ENCODE measurements around the gene CDC6.
A peak's percentile ranks its signal among the peaks of the same experiment; 100 is the strongest.

DNA sequence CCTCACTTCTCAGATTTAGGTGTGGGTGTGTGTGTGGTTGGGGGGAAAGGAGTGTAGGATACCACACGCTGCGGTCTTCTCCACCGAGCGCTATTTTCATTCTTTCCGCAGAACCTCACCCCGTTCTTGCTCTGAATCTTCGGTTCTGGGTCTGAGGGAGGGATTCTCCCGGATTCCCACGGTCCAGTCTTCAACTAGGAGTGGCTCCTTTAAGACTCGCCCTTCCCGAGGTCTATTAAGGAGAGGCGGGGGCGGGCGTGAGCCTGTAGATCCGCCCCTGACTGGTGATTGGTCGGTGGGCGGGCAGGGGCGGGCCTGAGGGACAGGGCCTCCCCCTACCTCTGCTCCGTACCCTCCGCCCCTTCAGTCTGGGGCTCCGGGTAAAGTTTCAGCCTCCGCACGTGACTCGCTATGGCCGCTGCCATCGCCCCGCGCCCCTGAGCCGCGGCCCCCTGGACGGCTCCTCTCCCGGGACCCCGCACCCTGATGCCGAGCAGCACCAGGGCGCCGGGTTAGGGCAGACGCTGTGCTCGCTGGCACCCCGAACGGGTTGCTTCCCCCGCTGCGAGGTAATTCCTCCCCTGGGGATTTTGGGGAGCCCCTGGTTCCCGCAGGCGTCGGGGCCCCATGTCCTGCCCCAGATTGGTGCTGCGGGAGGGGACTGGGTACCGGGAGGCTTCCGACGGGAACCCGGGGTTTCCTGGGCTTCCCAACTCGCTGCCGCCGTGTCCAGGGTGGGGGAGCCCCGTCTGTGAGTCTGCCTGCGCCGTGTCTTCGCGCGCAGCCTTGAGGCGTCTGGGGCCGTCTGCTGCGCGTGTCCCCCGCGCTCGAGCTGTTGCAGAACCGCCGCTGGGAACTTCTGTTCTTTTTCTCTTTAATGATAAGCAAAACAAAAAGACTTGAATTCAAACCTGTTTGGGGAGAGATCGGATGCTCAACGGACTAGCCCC, 30.5 kb downstream of the CDC6 start:
- TF ChIP-seq, protein P1, sequence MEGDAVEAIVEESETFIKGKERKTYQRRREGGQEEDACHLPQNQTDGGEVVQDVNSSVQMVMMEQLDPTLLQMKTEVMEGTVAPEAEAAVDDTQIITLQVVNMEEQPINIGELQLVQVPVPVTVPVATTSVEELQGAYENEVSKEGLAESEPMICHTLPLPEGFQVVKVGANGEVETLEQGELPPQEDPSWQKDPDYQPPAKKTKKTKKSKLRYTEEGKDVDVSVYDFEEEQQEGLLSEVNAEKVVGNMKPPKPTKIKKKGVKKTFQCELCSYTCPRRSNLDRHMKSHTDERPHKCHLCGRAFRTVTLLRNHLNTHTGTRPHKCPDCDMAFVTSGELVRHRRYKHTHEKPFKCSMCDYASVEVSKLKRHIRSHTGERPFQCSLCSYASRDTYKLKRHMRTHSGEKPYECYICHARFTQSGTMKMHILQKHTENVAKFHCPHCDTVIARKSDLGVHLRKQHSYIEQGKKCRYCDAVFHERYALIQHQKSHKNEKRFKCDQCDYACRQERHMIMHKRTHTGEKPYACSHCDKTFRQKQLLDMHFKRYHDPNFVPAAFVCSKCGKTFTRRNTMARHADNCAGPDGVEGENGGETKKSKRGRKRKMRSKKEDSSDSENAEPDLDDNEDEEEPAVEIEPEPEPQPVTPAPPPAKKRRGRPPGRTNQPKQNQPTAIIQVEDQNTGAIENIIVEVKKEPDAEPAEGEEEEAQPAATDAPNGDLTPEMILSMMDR (IDR thresholded peaks at IDR 0.05) = no peak
- TF ChIP-seq POLR2A (IDR thresholded peaks at IDR 0.05) = peak; percentile 38
